ENCODE measurements around the gene RALA.

Gene RALA

DNA sequence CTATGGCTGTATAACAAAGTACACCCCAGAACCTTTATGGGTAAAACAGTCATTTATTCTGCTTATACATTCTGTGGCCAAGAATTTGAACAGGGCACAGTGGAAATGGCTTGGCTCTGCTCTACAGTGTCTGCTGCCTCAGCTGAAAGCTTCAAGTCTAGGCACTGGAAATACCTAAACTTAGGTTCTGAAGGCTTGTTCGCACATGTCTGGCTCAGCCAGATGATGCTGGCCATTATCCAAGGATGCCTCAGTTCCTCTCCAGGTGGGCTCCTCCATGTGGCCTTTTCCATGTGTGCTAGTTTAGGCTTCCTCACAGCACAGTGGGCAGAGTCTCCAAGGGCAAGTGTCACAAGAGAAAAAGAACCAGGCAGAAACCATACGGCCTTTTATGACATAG is 76.8 kb downstream of the RALA start:
- Mint-ChIP-seq H3K4me3 (no peak overlapping the region), H3K27ac (no peak overlapping the region), H3K9me3 (ENCODE audit: low read depth) (no peaks in the 10 kb centered on the region), H3K27me3 (no peaks in the 10 kb centered on the region), H3K4me1 (ENCODE audit: low read depth) (peaks cover 2% of the 10 kb centered on the region), H3K36me3 (peaks cover 12% of the 10 kb centered on the region)

DNA sequence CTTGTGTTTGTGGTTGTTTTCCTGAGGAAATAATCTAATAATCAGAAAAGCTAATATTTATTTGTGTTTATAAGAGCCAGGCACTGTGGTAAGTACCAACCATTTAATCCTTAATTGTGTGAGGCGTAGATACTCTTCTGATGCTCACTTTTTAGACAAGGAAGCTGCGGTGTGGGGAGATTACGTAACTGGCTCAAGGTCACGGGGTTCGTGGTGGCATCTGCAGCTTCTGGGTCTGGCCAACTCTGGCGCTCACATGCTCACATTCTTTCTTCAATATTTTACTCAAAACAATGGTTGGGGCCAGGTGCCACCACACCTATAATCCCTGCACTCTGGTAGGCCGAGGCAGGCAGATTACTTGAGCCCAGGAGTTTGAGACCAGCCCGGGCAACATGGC is 77.6 kb downstream of the RALA start:
- H3K4me1 Mint-ChIP-seq (ENCODE audit: low read depth): peaks cover 2% of the 10 kb centered on the region
- H3K27ac Mint-ChIP-seq: no peak overlapping the region
- peaks cover 11% of the 10 kb centered on the region for H3K36me3 Mint-ChIP-seq
- no peaks in the 10 kb centered on the region for H3K9me3 Mint-ChIP-seq (ENCODE audit: low read depth)
- H3K4me3 Mint-ChIP-seq: no peak overlapping the region
- no peaks in the 10 kb centered on the region for H3K27me3 Mint-ChIP-seq

DNA sequence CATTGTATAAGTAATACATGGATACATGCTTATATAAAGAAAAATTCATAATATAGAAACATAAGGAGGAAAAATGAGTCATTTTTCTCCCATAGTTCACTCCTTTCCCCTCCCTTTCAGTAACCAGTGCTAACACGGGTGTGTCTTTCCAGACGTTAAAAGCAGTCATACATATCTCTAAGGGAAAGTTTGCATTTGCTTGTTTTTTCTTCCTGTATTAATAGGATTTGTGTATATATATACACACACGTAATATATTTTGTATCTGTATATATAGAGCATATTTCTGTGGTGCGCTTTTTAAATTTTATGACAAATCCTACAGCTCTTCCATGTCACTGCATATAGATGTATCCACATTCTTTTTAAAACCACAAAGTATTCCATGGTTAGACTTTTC is 78.8 kb downstream of the RALA start:
- Mint-ChIP-seq H3K4me1 (ENCODE audit: low read depth) (peaks cover 2% of the 10 kb centered on the region), H3K27me3 (no peaks in the 10 kb centered on the region), H3K9me3 (ENCODE audit: low read depth) (no peaks in the 10 kb centered on the region), H3K36me3 (peaks cover 4% of the 10 kb centered on the region), H3K27ac (peak overlapping the region; percentile 5), H3K4me3 (no peak overlapping the region)

DNA sequence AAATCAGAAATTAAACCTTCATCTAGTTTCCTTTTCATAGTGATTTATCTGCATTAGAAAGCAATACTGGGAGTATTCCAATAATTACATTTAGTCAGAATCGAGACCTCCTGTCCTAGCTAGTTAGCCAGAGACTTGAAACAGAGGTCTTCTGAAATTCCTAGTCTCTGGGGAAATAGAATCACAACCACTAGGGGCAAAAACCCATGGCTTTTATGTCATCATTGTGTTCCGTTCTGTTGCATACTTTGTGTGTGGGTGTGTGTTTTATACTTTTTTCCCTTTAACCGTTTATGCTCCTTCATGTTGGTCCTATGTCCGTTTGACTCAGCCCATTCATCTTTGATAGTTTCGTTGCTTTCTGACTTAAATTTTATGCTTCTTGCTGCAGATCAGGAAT is 79.8 kb downstream of the RALA start:
- H3K9me3 Mint-ChIP-seq (ENCODE audit: low read depth): no peaks in the 10 kb centered on the region
- peak overlapping the region; percentile 41 for H3K27ac Mint-ChIP-seq
- H3K4me1 Mint-ChIP-seq (ENCODE audit: low read depth): peaks cover 2% of the 10 kb centered on the region
- H3K4me3 Mint-ChIP-seq: no peak overlapping the region
- H3K27me3 Mint-ChIP-seq: no peaks in the 10 kb centered on the region
- peaks cover 2% of the 10 kb centered on the region for H3K36me3 Mint-ChIP-seq

DNA sequence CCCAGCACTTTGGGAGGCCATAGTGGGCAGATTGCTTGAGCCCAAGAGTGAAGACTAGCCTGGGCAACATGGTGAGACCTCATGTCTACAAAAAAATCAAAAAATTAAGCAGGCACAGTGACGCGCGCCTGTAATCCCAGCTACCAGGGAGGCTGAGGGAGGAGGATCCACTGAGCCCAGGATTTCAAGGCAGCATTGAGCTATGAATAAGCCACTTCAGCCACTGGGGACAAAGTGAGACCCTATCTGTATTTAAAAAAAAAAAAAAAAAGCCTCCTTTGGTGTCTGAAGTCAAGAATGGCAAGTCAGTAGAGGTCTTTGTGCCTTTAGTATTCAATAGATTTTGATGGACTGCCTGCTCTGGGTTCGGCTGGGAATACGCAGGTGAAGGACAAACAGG is 85.7 kb downstream of the RALA start:
- H3K4me1 Mint-ChIP-seq (ENCODE audit: low read depth): no peaks in the 10 kb centered on the region
- no peak overlapping the region for H3K4me3 Mint-ChIP-seq
- H3K27ac Mint-ChIP-seq: no peak overlapping the region
- peaks cover 4% of the 10 kb centered on the region for H3K9me3 Mint-ChIP-seq (ENCODE audit: low read depth)
- H3K36me3 Mint-ChIP-seq: peaks cover 4% of the 10 kb centered on the region
- H3K27me3 Mint-ChIP-seq: no peaks in the 10 kb centered on the region

DNA sequence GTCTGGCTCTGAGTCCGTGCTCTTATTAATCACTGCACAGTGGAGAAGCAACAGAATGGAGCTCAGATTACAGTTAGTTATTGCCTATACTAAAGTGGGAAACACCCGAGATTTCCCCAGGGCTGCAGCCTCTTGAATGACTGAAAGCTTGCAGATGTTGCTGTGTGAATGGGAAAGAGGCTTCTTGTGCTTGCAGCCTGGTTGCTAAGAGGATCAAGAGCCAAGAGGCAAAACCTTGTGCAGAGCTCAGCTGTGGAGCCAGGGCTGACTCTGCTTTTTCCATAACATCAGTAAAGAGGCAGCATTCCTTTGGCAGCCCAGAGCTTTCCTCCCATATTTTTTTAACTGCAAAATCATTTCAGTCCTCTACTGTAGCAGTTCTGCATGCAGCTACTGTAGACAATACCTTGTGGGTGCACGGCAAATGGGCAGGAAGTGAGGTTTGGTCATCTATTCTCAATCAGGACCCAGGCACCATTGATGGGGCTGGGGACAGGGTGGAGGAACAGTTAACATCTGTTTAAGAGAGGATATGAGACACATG is 86.5 kb downstream of the RALA start:
- Mint-ChIP-seq H3K36me3 (peaks cover 6% of the 10 kb centered on the region), H3K9me3 (ENCODE audit: low read depth) (peaks cover 4% of the 10 kb centered on the region), H3K27ac (no peak overlapping the region), H3K4me1 (ENCODE audit: low read depth) (no peaks in the 10 kb centered on the region), H3K27me3 (no peaks in the 10 kb centered on the region), H3K4me3 (no peak overlapping the region)

DNA sequence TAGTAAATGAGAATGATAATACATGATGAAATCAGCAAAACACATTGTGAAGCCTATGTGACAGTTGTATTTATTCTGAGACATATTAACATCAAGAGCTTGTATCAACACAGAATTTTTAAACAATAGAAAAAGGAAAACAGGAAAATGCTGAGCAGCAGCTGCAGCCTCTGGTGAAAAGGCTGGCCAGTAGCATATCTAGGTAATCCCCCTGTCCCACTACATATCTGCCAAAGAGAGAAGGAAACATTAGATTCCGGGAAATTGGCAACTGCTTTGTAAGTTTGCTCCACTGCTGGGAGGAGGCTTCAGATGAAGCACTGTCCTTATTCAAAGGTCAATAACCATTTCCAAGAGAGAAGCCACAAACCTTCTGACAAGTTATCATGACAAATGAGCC is 89.4 kb downstream of the RALA start:
- peaks cover 10% of the 10 kb centered on the region for H3K9me3 Mint-ChIP-seq (ENCODE audit: low read depth)
- H3K27ac Mint-ChIP-seq: no peak overlapping the region
- no peak overlapping the region for H3K4me3 Mint-ChIP-seq
- H3K27me3 Mint-ChIP-seq: no peaks in the 10 kb centered on the region
- no peaks in the 10 kb centered on the region for H3K4me1 Mint-ChIP-seq (ENCODE audit: low read depth)
- peaks cover 6% of the 10 kb centered on the region for H3K36me3 Mint-ChIP-seq

DNA sequence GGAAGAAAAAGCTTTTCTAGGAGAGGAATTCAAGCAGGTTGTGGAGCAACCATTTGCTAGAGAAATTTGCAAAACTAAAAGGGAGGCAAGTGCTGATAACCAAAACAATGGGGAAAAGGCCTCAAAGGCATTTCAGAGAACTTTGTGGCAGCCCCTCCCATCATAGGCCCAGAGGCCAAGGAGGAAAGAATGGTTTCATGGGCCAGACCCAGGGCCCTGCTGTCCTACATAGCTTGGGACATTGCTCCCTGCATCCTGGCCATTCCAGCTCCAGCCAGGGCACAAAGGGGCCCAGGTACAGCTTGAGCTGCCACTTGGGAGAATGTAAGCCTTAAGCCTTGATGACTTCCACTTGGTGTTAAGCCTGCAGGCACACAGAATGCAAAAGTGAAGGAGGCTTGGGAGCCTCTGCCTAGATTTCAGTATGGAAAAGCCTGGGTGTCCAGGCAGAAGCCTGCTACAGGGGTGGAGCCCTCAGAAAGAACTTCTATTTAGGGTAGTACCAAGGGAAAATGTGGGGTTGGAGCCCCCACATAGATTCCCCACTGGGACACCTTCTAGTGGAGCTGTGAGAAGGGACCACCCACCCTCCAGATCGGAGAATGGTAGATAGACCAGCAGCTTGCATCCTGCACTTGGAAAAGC is 91.2 kb downstream of the RALA start:
- Mint-ChIP-seq H3K27me3 (no peaks in the 10 kb centered on the region), H3K4me3 (no peak overlapping the region), H3K27ac (no peak overlapping the region), H3K36me3 (peaks cover 8% of the 10 kb centered on the region), H3K9me3 (ENCODE audit: low read depth) (peaks cover 10% of the 10 kb centered on the region), H3K4me1 (ENCODE audit: low read depth) (no peaks in the 10 kb centered on the region)

DNA sequence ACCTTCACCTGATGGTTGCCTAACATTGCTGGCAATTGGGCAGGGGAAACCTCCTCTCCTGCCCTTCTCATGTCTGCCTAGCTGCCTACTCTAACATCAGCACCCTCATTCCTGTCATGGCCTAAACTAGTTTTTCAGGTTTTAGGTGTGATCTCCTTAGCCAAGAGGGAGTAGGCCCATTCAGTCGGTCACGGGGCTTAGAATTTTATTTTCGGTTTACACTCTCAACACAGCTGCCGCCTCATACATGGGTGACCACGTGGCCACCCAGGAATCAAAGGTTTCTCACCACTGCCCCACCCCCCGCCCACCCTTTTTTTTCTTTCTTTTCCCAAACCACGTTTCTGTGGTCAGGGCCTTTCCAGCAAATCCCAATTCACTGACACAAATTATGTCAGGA is 97.2 kb downstream of the RALA start:
- Mint-ChIP-seq H3K27ac (no peak overlapping the region), H3K27me3 (no peaks in the 10 kb centered on the region), H3K4me3 (no peak overlapping the region), H3K36me3 (peaks cover 3% of the 10 kb centered on the region), H3K4me1 (ENCODE audit: low read depth) (no peaks in the 10 kb centered on the region), H3K9me3 (ENCODE audit: low read depth) (peaks cover 5% of the 10 kb centered on the region)

DNA sequence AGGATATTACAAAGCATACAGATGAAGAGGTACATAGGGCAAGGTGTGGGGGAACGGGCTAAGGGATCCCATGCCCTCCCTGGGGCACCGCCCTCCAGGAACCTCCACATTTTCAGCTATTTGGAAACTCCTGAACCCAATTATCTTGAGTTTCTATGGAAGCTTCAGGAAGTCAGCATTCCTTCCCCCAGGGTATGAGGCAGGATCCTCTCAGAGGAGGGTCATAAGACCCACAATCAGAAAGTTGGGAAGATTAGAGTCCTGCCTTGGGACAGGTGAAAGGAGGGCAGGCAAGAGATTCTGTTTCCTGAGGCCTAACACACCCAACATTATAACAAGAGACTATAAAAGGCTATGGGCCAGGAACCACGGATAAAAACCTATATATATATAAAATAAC is 98.0 kb downstream of the RALA start:
- peaks cover 5% of the 10 kb centered on the region for H3K9me3 Mint-ChIP-seq (ENCODE audit: low read depth)
- H3K4me1 Mint-ChIP-seq (ENCODE audit: low read depth): no peaks in the 10 kb centered on the region

DNA sequence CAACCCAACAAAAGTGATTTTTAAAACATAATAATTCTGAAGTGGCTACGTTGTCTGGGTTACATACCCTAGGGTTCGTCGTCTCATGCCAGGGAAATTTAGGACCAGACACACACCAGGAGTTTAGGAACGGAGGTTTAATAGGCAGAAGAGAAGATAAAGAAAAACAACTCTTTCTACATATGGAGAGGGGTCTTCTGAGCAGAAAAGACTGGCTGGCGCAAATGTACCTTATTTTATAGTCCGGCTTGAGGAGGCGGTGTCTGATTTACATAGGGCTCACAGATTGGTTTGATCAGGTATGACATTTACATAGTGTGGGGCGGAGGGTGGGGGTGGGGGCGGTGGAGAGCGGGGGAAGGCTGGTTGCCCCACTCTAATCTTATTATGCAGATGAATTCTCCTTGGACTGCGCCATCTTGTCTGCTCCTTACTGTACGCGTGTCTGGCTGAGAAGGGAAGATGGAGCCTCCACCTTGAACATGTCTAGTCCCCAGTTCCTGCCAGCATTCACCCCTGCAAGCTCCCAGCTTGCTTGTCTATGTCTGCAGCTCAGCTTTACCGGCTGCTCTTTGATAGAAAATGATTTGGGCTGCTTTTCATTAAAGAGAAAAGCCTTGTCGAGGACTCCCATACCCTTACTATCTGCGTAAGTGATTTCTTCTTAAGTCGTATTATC is 98.7 kb downstream of the RALA start:
- H3K36me3 Mint-ChIP-seq: peaks cover 3% of the 10 kb centered on the region
- no peaks in the 10 kb centered on the region for H3K4me1 Mint-ChIP-seq (ENCODE audit: low read depth)
- H3K27ac Mint-ChIP-seq: no peak overlapping the region
- H3K4me3 Mint-ChIP-seq: no peak overlapping the region
- no peaks in the 10 kb centered on the region for H3K27me3 Mint-ChIP-seq
- no peaks in the 10 kb centered on the region for H3K9me3 Mint-ChIP-seq (ENCODE audit: low read depth)

More for the DNA sequence above, 98.0 kb downstream of the RALA start:
- Mint-ChIP-seq H3K4me3 (no peak overlapping the region), H3K36me3 (peaks cover 3% of the 10 kb centered on the region), H3K27ac (no peak overlapping the region), H3K27me3 (no peaks in the 10 kb centered on the region)

DNA sequence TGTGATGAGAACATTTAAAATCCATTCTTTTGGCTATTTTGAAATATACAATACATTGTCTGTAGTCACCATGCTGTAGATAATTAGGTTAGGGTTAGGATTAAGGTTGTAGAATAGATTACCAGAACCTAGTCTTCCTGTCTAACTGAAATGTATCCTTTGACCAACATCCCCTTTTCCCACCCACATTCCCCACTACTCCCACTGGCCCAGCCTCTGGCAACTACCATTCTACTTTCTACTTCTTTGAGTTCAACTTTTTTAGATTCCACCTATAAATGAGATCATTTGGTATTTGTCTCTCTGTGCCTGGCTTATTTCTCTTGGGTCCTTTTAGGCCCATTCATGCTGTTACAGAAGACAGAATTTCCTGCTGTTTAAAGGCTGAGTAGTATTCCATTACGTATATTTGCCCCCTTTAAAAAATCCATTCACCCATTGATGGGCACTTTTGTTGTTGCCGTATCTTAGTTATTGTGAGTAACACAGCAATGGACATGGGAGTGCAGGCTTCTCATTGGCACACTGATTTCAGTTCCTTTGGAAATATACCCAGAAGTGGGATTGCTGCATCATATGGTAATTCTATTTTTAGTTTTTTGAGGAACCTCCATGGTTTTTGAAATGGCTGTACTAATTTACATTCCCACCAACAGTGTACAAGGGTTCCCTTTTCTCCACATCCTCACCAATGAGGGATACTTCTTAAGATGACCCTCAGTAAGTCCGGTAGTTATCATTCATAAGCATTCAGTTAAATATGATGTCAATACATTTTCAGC is 104.0 kb downstream of the RALA start:
- Mint-ChIP-seq H3K4me3 (no peak overlapping the region), H3K36me3 (no peaks in the 10 kb centered on the region), H3K4me1 (ENCODE audit: low read depth) (peaks cover 4% of the 10 kb centered on the region), H3K9me3 (ENCODE audit: low read depth) (no peaks in the 10 kb centered on the region), H3K27me3 (no peaks in the 10 kb centered on the region), H3K27ac (no peak overlapping the region)

DNA sequence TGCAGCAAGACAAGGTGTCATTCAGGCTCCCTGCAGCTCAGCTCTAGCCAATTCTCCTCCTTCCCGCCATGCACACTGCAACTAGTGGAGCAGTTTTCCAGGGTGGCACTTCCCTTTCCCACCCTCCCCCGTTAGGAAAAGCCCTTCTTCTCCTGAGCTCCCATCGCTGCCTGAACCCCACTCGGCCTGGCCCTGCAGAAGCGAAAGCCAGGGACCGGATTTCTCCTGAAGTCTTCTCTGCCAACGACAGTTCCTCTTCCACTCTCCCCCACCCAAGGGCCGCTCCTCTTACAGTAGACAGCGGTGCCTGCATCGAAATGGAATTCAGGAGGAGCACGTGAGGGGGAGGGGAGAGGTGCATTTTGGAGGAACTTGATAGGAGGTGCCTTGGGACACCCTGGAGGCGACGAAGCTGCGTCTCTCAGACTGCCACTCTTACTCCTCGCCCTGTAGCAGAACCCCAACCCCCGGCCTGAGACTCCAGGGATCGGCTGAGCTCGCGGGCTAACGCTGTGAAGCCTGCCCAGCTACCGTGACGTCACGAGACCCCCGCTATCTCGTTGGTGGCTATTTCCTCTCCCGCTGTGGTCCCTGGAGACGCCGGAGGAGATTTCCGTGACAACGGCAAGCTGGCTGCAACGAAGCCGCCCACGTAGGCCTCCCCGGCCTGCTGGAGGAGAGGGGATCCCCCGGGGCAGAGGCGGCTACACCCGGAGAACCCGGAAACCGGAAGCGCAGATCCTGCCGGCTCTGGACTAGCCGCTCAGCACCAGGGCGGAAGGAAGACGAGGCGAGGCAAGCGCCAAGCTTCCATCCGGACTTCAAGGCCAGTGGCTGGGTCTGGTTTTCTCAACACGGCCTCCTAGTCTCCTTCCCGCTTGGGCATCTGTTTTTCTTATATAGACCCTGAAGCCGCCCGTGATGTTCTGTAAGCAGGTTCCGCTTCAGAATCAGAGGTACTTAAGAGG is 109.7 kb downstream of the RALA start:
- Mint-ChIP-seq H3K36me3 (no peaks in the 10 kb centered on the region), H3K27ac (peak overlapping the region; percentile 91), H3K9me3 (ENCODE audit: low read depth) (no peaks in the 10 kb centered on the region), H3K4me1 (ENCODE audit: low read depth) (peaks cover 40% of the 10 kb centered on the region), H3K4me3 (peak overlapping the region; percentile 89), H3K27me3 (no peaks in the 10 kb centered on the region)

DNA sequence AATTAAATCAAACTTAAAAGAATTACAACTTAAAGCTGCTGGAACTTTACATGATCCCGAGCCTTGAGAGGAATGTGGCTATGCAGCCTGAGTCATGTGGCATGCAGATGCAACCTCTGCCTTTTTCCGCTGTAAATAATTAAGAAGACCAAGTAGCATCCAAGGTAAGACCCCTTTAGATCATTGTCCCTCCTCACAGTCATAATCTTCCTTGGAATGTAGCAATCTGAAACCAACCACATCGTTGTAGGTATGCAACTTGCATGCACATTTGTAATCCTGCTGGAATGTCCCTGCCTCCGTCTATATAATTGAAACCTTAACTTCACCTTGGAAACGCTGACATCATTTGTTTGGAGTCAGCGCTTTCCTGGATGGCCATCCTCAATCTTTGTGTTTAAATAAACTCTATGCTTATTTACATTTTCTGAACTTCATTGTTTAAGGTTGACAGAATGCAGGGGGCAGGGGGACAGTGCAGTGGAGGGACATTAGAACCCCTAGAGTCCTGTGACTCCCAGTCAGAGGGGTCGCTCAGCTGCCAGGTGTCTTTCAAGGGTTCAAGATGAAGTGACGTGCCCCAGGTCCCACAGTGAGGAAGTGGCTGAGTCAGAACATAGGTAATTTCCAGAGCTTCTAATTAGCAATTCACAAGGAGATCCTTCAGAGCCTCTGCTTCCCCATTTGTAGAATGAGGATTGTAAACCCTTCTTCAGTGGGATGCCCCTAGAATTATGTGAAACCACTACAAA is 110.7 kb downstream of the RALA start:
- no peaks in the 10 kb centered on the region for H3K36me3 Mint-ChIP-seq
- H3K27ac Mint-ChIP-seq: peak overlapping the region; percentile 91
- no peaks in the 10 kb centered on the region for H3K27me3 Mint-ChIP-seq
- H3K4me3 Mint-ChIP-seq: peak overlapping the region; percentile 89
- H3K9me3 Mint-ChIP-seq (ENCODE audit: low read depth): no peaks in the 10 kb centered on the region
- H3K4me1 Mint-ChIP-seq (ENCODE audit: low read depth): peaks cover 40% of the 10 kb centered on the region
